GM13977 (cell line): ENCODE data around the gene TPM4.
"Not testable (repeated sequence)": the region's sequence is repeated elsewhere in the genome, so short reads cannot be mapped to it uniquely, and the experiment has no call there.

Experiments
- DNase-seq: peaks from one replicate; pipeline ENCODE4 v3.0.0; 2012; ENCODE audit warnings: low spot score
- in situ Hi-C: fragments of 300-500 bp; cut with MboI; formaldehyde crosslinking; loops from one replicate; pipeline ENCODE4 v1.12.0; 2022; ENCODE audit warnings: low sequenced_read_pairs, low pct_unique_long_range_greater_than_20kb, mixed read lengths, inconsistent platforms; ENCODE audit not compliant: unreplicated experiment
- TF ChIP-seq, protein P1 (sequence below): IDR thresholded peaks from 2 replicates; pipeline ENCODE4 v1.5.1; 2012; ENCODE audit warnings: mild to moderate bottlenecking, control low read depth; ENCODE audit not compliant: insufficient read depth; ENCODE audit errors: extremely low read depth, missing control alignments

Gene TPM4

DNA sequence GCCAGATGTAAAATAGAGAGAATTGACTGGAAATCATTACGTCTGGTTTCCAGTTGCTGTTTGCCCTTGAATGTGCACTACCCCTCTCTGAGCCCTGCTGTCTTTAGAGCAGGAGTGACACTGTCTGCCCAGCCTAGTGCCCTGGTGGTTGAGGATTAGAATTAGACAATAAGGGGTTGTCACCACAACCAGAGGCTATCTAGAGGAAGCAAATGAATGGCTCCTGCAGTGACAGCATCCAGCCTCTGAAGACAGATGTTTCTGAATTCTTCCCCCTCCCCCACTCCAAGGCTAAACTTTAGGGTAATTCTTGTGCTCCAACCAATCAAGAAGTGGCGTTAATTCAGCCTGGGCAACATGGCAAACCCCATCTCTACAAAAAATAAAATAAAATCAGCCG lies 37.4 kb downstream of the TPM4 start:
- TF ChIP-seq, protein P1, sequence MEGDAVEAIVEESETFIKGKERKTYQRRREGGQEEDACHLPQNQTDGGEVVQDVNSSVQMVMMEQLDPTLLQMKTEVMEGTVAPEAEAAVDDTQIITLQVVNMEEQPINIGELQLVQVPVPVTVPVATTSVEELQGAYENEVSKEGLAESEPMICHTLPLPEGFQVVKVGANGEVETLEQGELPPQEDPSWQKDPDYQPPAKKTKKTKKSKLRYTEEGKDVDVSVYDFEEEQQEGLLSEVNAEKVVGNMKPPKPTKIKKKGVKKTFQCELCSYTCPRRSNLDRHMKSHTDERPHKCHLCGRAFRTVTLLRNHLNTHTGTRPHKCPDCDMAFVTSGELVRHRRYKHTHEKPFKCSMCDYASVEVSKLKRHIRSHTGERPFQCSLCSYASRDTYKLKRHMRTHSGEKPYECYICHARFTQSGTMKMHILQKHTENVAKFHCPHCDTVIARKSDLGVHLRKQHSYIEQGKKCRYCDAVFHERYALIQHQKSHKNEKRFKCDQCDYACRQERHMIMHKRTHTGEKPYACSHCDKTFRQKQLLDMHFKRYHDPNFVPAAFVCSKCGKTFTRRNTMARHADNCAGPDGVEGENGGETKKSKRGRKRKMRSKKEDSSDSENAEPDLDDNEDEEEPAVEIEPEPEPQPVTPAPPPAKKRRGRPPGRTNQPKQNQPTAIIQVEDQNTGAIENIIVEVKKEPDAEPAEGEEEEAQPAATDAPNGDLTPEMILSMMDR, result no peak
- DNase-seq, result no peak
- in situ Hi-C loops, result no loop called here

DNA sequence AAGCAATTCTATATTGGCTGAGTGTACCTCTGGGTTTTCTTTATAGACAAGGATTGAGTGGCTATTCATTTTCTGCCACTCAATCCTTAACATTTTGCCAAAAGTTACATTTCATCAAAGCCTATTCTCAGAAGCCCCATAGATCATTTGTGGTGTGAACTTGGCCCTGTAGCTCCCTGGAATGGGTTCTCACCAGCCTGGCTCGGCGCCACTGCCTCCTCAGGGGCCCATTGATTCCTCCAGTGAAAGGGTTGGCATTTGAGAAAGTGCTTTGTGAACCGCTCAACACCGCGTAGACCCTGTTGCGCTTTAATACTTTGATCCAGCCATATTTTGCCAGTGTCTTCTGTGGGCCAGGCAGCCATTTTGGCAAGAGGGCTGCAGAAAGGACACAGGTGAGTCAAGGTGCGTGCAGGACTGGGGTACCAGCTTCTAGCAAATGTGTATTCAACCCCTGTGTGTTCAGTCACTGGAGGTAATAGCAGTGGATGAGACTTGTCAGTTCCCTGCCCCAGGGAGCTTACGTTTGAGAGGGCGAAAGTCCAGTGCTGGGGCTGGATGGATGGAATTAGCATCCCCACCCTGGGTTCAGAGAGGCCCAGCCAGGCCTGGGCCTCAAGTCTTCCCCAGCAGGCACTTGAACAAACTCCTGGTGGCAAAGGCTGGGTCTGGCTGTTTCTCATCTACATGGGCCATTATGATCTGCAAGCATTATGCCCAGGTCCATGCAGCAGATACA lies 39.2 kb downstream of the TPM4 start:
- in situ Hi-C loops, result no loop called here
- no peak for DNase-seq
- TF ChIP-seq, protein P1, result no peak

DNA sequence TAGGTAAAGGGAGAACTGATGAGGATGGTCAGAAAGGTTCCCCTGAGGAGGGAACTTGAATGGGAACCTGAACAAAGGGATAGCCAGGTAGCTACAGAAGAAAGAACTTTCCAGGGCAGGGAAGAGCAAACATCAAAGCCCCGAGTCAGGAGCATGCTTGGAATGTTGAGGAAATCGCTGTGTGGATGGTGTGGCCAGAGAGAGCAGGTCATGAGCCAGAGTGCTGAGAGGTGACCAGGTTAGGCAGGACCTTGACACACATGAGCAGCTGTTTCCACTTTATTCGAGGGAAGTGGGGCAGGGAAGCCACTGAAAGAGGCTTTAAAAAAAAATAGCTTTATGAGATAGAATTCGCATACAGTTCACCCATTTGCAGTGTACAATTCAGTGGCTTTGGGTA lies 39.8 kb downstream of the TPM4 start:
- TF ChIP-seq, protein P1, result no peak
- in situ Hi-C loops, result no loop called here
- no peak for DNase-seq

DNA sequence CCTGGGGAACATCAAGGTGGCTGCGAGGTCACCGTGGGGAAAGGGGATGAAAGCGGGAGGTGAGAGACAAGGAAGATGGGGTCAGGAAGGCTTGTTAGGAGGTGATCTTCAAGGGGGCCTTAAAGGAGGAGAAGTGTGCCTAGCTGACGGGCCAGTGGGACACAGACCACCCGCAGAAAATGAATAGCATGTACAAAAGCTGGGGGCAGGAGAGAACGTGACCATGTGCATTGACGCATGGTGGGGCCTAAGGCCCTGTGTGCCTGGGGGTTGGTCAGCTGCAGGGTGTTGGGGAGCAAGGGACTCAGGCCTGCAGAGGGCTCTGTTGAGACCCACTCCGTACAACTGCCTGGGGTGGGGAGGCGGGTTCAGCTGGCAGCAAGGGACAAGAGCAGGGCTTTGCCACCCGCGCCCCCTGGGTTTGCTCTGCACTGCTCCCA lies 41.3 kb downstream of the TPM4 start:
- TF ChIP-seq, protein P1, result peak; percentile 80
- in situ Hi-C loops, result no loop called here
- peak; percentile 77 for DNase-seq

DNA sequence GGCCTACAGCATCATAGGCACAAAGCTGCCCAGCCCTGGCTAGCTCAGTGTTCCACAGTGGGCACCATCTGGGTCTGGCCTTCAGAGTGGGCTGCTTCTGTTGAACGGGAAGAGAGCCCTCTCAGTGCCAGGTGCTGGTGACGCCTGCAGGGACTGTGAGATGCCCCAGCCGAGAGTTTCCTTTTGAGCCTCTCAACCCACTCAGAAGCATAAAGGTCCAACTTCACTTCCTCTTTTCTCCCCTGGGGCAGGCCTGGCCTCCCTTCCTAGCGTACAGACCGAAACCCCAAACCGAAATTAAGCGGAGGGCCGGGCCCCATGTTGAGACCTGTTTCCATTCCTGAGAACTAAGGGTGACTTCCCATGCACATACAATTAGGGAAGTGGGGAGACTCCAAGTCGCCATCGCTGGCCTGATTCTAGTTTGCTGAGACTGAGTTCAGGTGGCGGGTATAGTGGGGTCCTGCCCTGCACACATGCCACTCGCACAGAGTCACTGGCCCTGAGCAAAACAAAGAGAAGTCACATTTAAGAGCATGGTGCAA lies 42.3 kb downstream of the TPM4 start:
- in situ Hi-C loops, result no loop called here
- TF ChIP-seq, protein P1, result no peak
- DNase-seq, result peak; percentile 87

DNA sequence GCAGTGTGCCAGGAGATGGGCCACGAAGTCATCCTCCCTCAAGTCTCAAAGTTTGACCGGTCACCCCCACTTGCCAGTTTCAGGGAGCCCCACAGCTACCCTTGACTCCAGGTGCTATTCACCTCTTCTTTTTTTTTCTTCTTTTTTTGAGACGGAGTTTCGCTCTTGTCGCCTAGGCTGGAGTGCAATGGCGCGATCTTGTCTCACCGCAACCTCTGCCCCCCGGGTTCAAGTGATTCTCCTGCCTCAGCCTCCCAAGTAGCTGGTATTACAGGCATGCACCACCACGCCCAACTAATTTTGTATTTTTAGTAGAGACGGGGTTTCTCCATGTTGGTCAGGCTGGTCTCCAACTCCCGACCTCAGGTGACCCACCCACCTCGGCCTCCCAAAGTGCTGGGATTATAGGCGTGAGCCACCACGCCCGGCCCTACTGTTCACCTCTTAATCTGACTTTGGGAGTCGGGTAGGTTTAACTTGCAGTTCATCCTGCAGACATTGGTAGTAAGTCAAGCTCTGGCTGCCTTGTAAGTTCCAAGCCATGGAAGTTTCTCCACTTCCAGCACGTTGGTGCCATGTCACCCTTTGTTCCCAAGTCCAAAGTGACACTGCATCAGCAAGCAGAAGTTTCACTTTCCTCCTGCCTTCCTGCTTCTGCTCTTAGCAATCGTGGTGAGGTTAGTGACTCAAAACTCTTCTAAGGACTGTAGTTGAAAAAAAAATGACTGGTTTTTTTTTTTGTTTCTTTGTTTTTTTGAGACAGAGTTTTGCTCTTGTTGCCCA lies 43.0 kb downstream of the TPM4 start:
- in situ Hi-C loops, DNase-seq: not testable (repeated sequence)

DNA sequence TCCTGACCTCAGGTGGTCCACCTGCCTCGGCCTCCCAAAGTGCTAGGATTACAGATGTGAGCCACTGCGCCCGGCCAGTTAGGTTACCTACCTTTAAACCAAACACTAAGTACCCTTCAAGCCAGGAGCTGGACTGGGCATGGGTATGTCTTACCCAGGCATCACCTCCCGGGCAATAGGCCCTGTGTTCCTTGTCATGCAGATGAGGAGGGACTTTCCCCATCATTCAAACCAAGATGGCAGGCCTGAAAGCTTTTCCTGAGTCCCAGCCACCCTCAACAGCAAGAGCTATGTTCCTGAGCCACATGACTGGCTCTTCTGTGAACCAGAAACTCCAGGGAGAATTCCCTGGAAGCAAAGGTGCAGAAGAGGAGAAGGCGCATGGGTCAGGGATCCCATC lies 44.8 kb downstream of the TPM4 start:
- TF ChIP-seq, protein P1, result no peak
- DNase-seq, result no peak
- in situ Hi-C loops, result no loop called here
